GM23338 (cell line): ENCODE measurements around the gene PEBP1. TPM values are rescaled to one million over a fixed set of nuclear protein-coding genes. Genes with fewer than 3 reads are reported as not detected.

Experiments used
- ATAC-seq: fragments of 200-7000 bp; cut with Tn5 transposase; 3 replicates; pipeline ENCODE4 v1.9.1; 2020
- DNase-seq: peaks from one replicate; pipeline ENCODE4 v3.0.0-alpha.2; 2015; ENCODE audit warnings: low spot score
- H2AFZ ChIP-seq: fragments of 200-600 bp; sonication (generic); 2 replicates; pipeline ENCODE4 v1.8.0; 2016; ENCODE audit warnings: antibody characterized with exemption, mild to moderate bottlenecking, moderate library complexity
- H3F3A ChIP-seq: fragments of 200-600 bp; sonication (generic); replicated peaks from 2 replicates; pipeline ENCODE4 v1.8.0; 2017; ENCODE audit warnings: antibody characterized with exemption, mixed run types, low read depth
- H3K27ac ChIP-seq: fragments of 200-600 bp; sonication (generic); 2 replicates; pipeline ENCODE4 v1.6.1; 2016; ENCODE audit warnings: low read depth
- H3K27me3 ChIP-seq: fragments of 200-600 bp; sonication (generic); 2 replicates; pipeline ENCODE4 v1.8.0; 2016; ENCODE audit warnings: mild to moderate bottlenecking, mixed run types, moderate library complexity; ENCODE audit not compliant: insufficient read depth
- H3K36me3 ChIP-seq: fragments of 200-600 bp; sonication (generic); 2 replicates; pipeline ENCODE4 v1.8.0; 2016; ENCODE audit warnings: mild to moderate bottlenecking; ENCODE audit not compliant: insufficient read depth
- H3K4me1 ChIP-seq: fragments of 200-600 bp; sonication (generic); 2 replicates; pipeline ENCODE4 v1.8.0; 2016; ENCODE audit warnings: mild to moderate bottlenecking, moderate library complexity; ENCODE audit not compliant: insufficient read depth
- H3K4me2 ChIP-seq: fragments of 200-600 bp; sonication (generic); 2 replicates; pipeline ENCODE4 v1.7.1; 2017; ENCODE audit warnings: mixed run types
- H3K4me3 ChIP-seq: fragments of 200-600 bp; sonication (generic); 2 replicates; pipeline ENCODE4 v1.6.1; 2016; ENCODE audit warnings: mixed run types
- H3K79me2 ChIP-seq: fragments of 200-600 bp; sonication (generic); replicated peaks from 2 replicates; pipeline ENCODE4 v1.8.0; 2017; ENCODE audit warnings: mild to moderate bottlenecking; ENCODE audit not compliant: insufficient read depth
- H3K9me2 ChIP-seq: fragments of 200-600 bp; sonication (generic); 2 replicates; pipeline ENCODE4 v1.8.0; 2017; ENCODE audit not compliant: insufficient read depth
- H4K20me1 ChIP-seq: fragments of 200-600 bp; sonication (generic); replicated peaks from 2 replicates; pipeline ENCODE4 v1.8.0; 2017; ENCODE audit warnings: mild to moderate bottlenecking; ENCODE audit not compliant: insufficient read depth
- H3K27ac Mint-ChIP-seq: 2 replicates; pipeline ENCODE4 v1.8.0; 2020; ENCODE audit warnings: inconsistent platforms, mild to moderate bottlenecking, moderate library complexity, mixed read lengths
- H3K27me3 Mint-ChIP-seq: 3 replicates; pipeline ENCODE4 v1.8.0; 2022; ENCODE audit warnings: low read depth, mild to moderate bottlenecking, moderate library complexity, mixed read lengths, inconsistent platforms; ENCODE audit not compliant: insufficient read depth, poor library complexity
- H3K36me3 Mint-ChIP-seq: 3 replicates; pipeline ENCODE4 v1.8.0; 2021; ENCODE audit warnings: low read depth, mild to moderate bottlenecking, inconsistent platforms, moderate library complexity, mixed read lengths
- H3K4me1 Mint-ChIP-seq: 3 replicates; pipeline ENCODE4 v1.8.0; 2020; ENCODE audit warnings: mild to moderate bottlenecking, inconsistent platforms, mixed read lengths
- H3K4me3 Mint-ChIP-seq: 3 replicates; pipeline ENCODE4 v1.8.0; 2021; ENCODE audit warnings: moderate library complexity, mild to moderate bottlenecking, inconsistent platforms, mixed read lengths
- H3K9me3 Mint-ChIP-seq: 3 replicates; pipeline ENCODE4 v1.8.0; 2020; ENCODE audit warnings: moderate library complexity, mild to moderate bottlenecking, inconsistent platforms, mixed read lengths
- CREB1 ChIP-seq: fragments of 250-450 bp; sonication (Bioruptor Pico); IDR thresholded peaks from 2 replicates; pipeline ENCODE4 v1.5.0; 2020; ENCODE audit warnings: low read depth, mild to moderate bottlenecking, moderate library complexity
- EZH2 ChIP-seq: fragments of 200-600 bp; sonication (generic); IDR thresholded peaks from one replicate; pipeline ENCODE4 v1.8.0; 2017; ENCODE audit warnings: antibody characterized with exemption, mild to moderate bottlenecking, low read depth; ENCODE audit not compliant: unreplicated experiment
- EZH2phosphoT487 ChIP-seq: fragments of 200-600 bp; sonication (generic); IDR thresholded peaks from one replicate; pipeline ENCODE4 v1.8.1; 2018; ENCODE audit warnings: antibody characterized with exemption; ENCODE audit not compliant: unreplicated experiment
- POLR2AphosphoS5 ChIP-seq: IDR thresholded peaks from 2 replicates; pipeline ENCODE4 v1.6.1; 2016; ENCODE audit warnings: antibody characterized with exemption, low read depth
- STAT1 ChIP-seq: IDR thresholded peaks from one replicate; pipeline ENCODE4 v1.6.1; 2016; ENCODE audit warnings: antibody characterized with exemption; ENCODE audit not compliant: unreplicated experiment
- polyA plus RNA-seq: library from polyadenylated mRNA; unstranded; fragments of >200 nt; fragmentation: Nextera tagmentation; extraction: Ambion mirVana; gene quantifications from 2 replicates; pipeline ENCODE4 v1.2.1, GENCODE V29; 2016
- total RNA-seq: library from RNA; depleted of rRNA; stranded (reverse); fragments of >200 nt; shearing (Covaris generic); gene quantifications from 2 replicates; pipeline ENCODE4 v1.2.3, GENCODE V29; 2014
- TF ChIP-seq, protein P1 (sequence below): IDR thresholded peaks from one replicate; pipeline ENCODE4 v1.6.1; 2018; ENCODE audit warnings: antibody characterized with exemption; ENCODE audit not compliant: unreplicated experiment
- TF ChIP-seq, protein P2 (sequence below), 2 experiments: fragments of 200-600 bp in 1 of 2; sonication (generic) in 1 of 2; conservative IDR thresholded peaks; 2 replicates each; pipeline versions ENCODE4 v1.5.1 to v1.6.1; 2016 to 2017; ENCODE audit warnings: antibody characterized with exemption in 2 of 2, low read depth in 2 of 2, mild to moderate bottlenecking in 2 of 2, moderate library complexity in 1 of 2

The PEBP1 gene
- total and polyA plus RNA-seq, 2 experiments from 2014 or later: 442 to 844 TPM

DNA sequence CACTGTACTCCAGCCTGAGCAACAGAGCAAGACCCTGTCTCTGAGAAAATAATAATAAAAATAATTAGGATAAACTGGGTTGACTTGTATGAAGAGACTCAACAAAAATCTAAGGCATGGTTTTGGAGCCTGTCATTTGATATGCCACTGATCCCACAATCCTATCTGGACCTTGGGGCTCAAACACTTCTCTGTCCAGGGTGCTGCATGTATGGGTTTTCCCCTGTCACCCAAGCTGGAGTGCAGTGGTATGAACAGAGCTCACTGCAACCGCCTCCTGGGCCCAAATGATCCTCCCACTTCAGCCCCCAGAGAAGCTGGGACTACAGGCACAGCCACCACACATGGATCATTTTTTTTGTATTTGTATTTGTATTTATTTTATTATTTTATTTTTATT, 26.8 kb upstream of the PEBP1 start:
- no peak overlapping the region; the same call in 1 of the 2 replicates for H3K27ac ChIP-seq
- H3K27me3 ChIP-seq: no peaks in the 10 kb centered on the region
- peaks cover 8% of the 10 kb centered on the region for H3K4me1 Mint-ChIP-seq
- no peaks in the 10 kb centered on the region for H3K9me2 ChIP-seq
- peaks cover 10% of the 10 kb centered on the region; the same call in 1 of the 2 replicates for H3K79me2 ChIP-seq
- ATAC-seq (peak; percentile 37), DNase-seq (no peak)
- no peak overlapping the region for H2AFZ ChIP-seq
- TF ChIP-seq, protein P1, sequence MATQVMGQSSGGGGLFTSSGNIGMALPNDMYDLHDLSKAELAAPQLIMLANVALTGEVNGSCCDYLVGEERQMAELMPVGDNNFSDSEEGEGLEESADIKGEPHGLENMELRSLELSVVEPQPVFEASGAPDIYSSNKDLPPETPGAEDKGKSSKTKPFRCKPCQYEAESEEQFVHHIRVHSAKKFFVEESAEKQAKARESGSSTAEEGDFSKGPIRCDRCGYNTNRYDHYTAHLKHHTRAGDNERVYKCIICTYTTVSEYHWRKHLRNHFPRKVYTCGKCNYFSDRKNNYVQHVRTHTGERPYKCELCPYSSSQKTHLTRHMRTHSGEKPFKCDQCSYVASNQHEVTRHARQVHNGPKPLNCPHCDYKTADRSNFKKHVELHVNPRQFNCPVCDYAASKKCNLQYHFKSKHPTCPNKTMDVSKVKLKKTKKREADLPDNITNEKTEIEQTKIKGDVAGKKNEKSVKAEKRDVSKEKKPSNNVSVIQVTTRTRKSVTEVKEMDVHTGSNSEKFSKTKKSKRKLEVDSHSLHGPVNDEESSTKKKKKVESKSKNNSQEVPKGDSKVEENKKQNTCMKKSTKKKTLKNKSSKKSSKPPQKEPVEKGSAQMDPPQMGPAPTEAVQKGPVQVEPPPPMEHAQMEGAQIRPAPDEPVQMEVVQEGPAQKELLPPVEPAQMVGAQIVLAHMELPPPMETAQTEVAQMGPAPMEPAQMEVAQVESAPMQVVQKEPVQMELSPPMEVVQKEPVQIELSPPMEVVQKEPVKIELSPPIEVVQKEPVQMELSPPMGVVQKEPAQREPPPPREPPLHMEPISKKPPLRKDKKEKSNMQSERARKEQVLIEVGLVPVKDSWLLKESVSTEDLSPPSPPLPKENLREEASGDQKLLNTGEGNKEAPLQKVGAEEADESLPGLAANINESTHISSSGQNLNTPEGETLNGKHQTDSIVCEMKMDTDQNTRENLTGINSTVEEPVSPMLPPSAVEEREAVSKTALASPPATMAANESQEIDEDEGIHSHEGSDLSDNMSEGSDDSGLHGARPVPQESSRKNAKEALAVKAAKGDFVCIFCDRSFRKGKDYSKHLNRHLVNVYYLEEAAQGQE: peak; percentile 61
- TF ChIP-seq EZH2phosphoT487 (no peak), STAT1 (no peak), CREB1 (CRISPR knock-in tag) (no peak), POLR2AphosphoS5 (no peak)
- no peak overlapping the region for H3K4me3 Mint-ChIP-seq
- no peak overlapping the region for H3K4me2 ChIP-seq
- no peaks in the 10 kb centered on the region for H3K36me3 ChIP-seq
- H4K20me1 ChIP-seq: no peaks in the 10 kb centered on the region
- H3K27ac Mint-ChIP-seq: no peak overlapping the region
- peaks cover 9% of the 10 kb centered on the region for H3F3A ChIP-seq
- H3K9me3 Mint-ChIP-seq: peaks cover 5% of the 10 kb centered on the region; the same call in 2 of the 3 replicates
- peaks cover 5% of the 10 kb centered on the region; the same call in 2 of the 3 replicates for H3K36me3 Mint-ChIP-seq
- H3K4me3 ChIP-seq: no peak overlapping the region
- peaks cover 18% of the 10 kb centered on the region for H3K4me1 ChIP-seq
- peaks cover 2% of the 10 kb centered on the region for H3K27me3 Mint-ChIP-seq

DNA sequence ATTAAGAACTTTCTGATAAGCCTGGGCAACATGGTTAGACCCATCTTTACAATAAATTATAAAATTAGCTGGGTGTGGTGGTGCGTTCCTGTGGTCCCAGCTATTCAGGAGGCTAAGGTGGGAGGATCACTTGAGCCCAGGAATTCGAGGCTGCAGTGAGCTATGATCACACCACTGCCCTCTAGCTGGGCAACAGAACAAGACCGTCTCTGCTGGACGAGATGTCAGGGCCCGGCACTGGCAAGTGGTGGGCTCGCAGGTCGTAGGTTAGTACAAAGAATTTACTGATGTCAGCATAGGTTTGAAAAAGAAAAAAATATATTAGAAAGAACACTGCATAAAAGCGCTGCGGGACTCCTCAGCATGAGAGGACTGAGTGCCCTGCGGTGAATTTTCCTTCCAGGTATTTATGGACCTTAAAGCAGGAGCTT, 16.5 kb upstream of the PEBP1 start:
- Histone ChIP-seq H3K4me2 (peak overlapping the region; percentile 2), H3K4me3 (peak overlapping the region; percentile 26), H3K9me2 (no peaks in the 10 kb centered on the region), H3F3A (peaks cover 17% of the 10 kb centered on the region), H3K79me2 (no peaks in the 10 kb centered on the region), H2AFZ (no peak overlapping the region), H3K36me3 (0 out of 2 replicates have a peak, but pooled peaks cover 5% of the 10 kb centered on the region), H4K20me1 (no peaks in the 10 kb centered on the region), H3K27me3 (no peaks in the 10 kb centered on the region), H3K27ac (peak overlapping the region; percentile 96), H3K4me1 (peaks cover 12% of the 10 kb centered on the region)
- DNase-seq (peak; percentile 77), ATAC-seq (peak; percentile 74)
- TF ChIP-seq POLR2AphosphoS5 (no peak), EZH2 (no peak)
- TF ChIP-seq, protein P2, sequence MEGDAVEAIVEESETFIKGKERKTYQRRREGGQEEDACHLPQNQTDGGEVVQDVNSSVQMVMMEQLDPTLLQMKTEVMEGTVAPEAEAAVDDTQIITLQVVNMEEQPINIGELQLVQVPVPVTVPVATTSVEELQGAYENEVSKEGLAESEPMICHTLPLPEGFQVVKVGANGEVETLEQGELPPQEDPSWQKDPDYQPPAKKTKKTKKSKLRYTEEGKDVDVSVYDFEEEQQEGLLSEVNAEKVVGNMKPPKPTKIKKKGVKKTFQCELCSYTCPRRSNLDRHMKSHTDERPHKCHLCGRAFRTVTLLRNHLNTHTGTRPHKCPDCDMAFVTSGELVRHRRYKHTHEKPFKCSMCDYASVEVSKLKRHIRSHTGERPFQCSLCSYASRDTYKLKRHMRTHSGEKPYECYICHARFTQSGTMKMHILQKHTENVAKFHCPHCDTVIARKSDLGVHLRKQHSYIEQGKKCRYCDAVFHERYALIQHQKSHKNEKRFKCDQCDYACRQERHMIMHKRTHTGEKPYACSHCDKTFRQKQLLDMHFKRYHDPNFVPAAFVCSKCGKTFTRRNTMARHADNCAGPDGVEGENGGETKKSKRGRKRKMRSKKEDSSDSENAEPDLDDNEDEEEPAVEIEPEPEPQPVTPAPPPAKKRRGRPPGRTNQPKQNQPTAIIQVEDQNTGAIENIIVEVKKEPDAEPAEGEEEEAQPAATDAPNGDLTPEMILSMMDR (conservative IDR thresholded peaks at IDR 0.05; ENCODE audit: low read depth in 2 of 2): peak; percentile 68 to 69
- H3K4me3 Mint-ChIP-seq: peak overlapping the region; percentile 52
- peaks cover 30% of the 10 kb centered on the region for H3K4me1 Mint-ChIP-seq
- peaks cover 26% of the 10 kb centered on the region for H3K36me3 Mint-ChIP-seq
- H3K27me3 Mint-ChIP-seq: peaks cover 18% of the 10 kb centered on the region
- H3K9me3 Mint-ChIP-seq: peaks cover 13% of the 10 kb centered on the region
- H3K27ac Mint-ChIP-seq: peak overlapping the region; percentile 99
